Posterior vena cava (tissue), 2 donors: ENCODE data around the gene GAR1. TPM values are rescaled to one million over a fixed set of nuclear protein-coding genes. Genes with fewer than 3 reads are reported as not detected.
"Not testable (repeated sequence)": the region's sequence is repeated elsewhere in the genome, so short reads cannot be mapped to it uniquely, and the experiment has no call there.

Source experiments
- DNase-seq: peaks from one replicate; pipeline ENCODE4 v3.0.0-alpha.2; 2020; ENCODE audit warnings: low spot score
- intact Hi-C, 2 donors: fragments of 100-400 bp; cut with DNase I; formaldehyde crosslinking; loops; one replicate each; pipeline versions ENCODE4 v1.14.1 to v1.14.2; 2022 to 2023
- total RNA-seq, 2 donors: library from RNA; stranded (reverse); fragmentation: NEBNext Ultra II Directional; extraction: Animal tissue kit (Norgen Biotek cat#: 25700); gene quantifications; one replicate each; pipeline ENCODE4 v1.2.1, GENCODE V29; 2021
- donor health status: DM: yes; HTN: yes; CAD: no.
- donor health status: DM: yes; HTN: yes; CAD: no.

GAR1 gene
- total RNA-seq, 2 donors from 2014 or later: 9.4 to 14.6 TPM

DNA sequence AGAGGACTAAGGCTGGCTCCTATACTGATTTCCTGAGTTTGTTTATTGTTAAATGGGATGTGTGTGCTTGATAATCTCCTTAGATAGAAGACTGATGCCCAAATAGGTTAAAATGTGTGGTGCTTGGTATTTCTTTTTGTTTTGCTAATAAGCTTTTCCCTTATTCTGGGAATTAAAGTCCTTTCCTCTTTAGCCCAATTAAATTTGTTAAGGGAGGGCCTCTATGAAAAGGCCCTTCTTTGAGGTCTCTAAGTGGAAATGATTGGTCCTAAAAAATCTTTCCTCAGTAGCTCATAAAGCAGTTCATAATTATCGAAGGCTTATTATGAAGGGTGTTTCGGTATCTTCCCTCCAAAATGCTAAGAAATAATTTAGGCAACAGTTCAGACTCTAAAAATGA is 12.1 kb downstream of the GAR1 start, which contains the start of gene RRH:
TSS of gene RRH (plus strand) at position 301 of the 400 bp plus-strand sequence. CDS start at position 357, 56 bp downstream.
- intact Hi-C loops: no loop called here

GRCh38 chr4:109833756-109834155 is 18.2 kb downstream of the GAR1 start:
- no peak for DNase-seq
- intact Hi-C loops: no loop called here

More for the DNA sequence above, 12.1 kb downstream of the GAR1 start, which contains the start of gene RRH:
- no peak for DNase-seq

GRCh38 chr4:109836985-109837384 is 21.4 kb downstream of the GAR1 start:
- no peak for DNase-seq
- intact Hi-C loops: no loop called here

DNA sequence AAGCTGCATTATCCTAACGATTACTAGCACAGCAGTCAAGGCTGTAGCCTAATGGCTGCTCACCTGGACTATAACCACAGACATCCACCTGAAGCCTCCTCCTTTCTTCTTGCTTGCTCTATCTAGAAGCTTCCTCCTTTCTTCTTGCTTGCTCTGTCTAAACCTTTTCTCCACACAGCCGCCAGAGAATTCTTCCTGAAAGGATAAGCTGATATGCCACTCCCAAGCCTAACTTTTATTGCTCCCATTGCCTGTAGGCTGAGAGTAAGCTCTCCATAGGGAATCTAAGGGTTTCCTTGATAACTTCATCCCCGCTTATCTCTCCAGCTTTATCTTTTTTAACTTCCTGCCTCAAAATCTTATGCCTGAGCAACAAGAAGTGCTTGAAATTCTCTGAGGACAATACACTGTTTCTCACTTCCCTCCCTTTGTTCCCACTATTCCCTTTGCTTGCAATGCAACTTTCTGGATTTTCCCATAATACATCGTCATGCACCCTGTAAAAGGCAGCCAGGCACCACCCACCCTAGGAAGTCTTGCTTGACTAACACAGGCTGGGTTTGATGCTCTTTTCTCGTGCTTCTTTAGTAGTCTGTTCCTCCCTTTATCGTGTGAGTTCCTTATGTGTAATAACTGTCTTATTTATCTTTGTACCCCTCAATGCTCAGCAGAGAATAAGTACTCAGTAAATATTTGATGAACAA is 31.0 kb downstream of the GAR1 start:
- intact Hi-C loops: no loop called here
- no peak for DNase-seq

GRCh38 chr4:109847896-109848442 is 32.4 kb downstream of the GAR1 start, which contains the start of gene LRIT3:
Gene LRIT3 (plus strand): TSS chr4:109848107. CDS start chr4:109848202, 95 bp downstream.
- no peak for DNase-seq

GRCh38 chr4:109848501-109848900 is 32.9 kb downstream of the GAR1 start:
- DNase-seq: no peak
- intact Hi-C loops: no loop called here

More at GRCh38 chr4:109847896-109848442, 32.4 kb downstream of the GAR1 start, which contains the start of gene LRIT3:
- intact Hi-C loops: no loop called here

- intact Hi-C loops: no loop called here
- DNase-seq: no peak
Measured at GRCh38 chr4:109850601-109851000, 35.0 kb downstream of the GAR1 start.

- intact Hi-C loops, DNase-seq: not testable (repeated sequence)
Measured at GRCh38 chr4:109859426-109860300, 44.1 kb downstream of the GAR1 start.

DNA sequence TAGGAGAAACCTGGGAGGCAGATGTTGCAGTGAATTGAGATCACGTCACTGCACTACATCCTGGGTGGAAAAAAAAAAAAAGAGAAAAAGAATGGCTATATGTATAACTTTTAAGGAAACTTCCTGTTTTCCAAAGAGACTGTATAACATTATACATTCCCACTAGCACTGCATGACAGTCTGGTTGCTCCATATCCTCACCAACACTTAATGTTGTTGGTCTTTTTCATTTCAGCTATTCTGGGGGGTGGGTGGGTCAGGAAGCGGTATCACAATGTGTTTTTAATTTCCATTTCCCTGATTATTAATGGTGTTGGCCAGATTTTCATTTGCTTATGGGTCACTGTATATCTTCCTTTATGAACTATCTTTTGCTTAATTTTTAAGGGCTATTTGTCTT is 45.7 kb downstream of the GAR1 start:
- no peak for DNase-seq

GRCh38 chr4:109861916-109862511 is 46.5 kb downstream of the GAR1 start:
- no peak for DNase-seq
- intact Hi-C loops: no loop called here

More for the DNA sequence above, 45.7 kb downstream of the GAR1 start:
- intact Hi-C loops: no loop called here

DNA sequence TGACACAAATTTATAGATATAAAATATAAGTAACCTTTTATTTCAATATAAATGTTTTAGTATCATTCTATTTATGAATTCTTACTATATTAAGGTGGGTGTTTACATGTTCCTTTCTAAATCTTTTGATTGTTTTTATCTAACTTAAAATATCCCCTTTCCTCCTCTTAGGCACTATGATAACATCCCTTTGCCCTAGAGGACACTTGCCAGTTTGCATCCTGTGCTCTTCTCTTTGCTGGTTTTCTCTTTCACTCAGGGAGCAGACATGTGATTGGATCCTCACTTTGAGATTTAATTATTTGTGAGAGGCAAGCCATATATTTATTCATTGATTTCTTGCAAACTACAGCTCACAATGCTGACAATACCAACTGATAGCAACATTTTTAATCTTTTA is 48.6 kb downstream of the GAR1 start:
- no peak for DNase-seq
- intact Hi-C loops: no loop called here

- intact Hi-C loops: no loop called here
- DNase-seq: no peak
Measured at GRCh38 chr4:109870061-109870460, 54.5 kb downstream of the GAR1 start.

DNA sequence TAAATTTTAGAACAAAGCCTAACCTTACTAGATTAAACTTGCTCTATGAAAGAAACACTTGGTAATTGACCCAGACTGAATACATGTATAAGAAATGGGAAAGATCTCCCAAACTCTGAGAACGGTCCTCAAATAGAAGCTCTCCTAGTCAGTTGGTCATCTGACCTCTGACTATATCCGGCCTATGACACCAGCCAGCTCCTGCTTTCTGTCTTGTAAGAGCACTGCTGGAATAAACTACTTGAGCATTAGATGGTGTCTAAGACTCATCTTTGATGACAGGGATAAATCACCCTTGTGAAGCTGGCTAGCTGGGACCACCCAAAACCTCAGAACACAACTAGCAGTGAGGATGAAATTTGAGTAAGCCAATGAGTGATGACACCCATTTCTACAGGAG is 56.5 kb downstream of the GAR1 start:
- intact Hi-C loops: no loop called here

DNA sequence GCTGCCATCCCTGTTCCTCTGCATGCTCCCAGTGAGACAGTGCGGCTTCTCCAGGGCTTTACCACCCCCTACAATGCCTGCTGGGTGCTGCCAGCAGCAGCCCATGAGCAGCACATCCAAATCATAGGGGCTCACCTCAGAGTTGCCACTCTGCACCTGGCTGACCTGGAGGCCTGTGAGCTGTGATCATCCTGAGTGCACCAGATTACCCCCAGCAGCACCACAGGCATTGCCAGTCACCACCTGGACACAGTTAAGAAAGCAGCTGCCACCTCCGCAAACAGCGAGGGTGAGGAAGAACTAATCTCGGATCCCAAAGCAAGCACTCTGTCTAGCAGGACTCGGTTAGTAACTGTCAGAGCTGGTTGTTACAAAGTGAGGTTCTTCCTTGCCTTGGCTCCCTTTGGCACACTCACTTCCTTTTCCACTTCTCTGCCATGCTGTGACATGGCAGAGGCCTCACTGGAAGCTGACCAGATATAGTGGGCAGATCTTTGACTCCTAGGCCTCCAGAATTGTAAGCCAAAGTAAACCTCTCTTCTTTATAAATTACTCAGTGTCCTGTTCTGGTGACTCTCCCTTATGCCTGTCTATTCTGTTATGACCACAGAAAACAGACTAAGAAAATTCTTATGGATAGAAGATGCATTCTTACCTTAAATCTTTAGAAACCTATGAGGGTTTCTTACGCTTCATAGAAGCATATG is 57.5 kb downstream of the GAR1 start:
- intact Hi-C loops: no loop called here
- no peak for DNase-seq

More for the DNA sequence above, 56.5 kb downstream of the GAR1 start:
- DNase-seq: no peak

- intact Hi-C loops: no loop called here
- no peak for DNase-seq
Measured at GRCh38 chr4:109873791-109874514, 58.4 kb downstream of the GAR1 start.
